ENCODE data around the gene UBTD2.

UBTD2 gene

GRCh38 chr5:172166030-172166826 is 117.3 kb downstream of the UBTD2 start:
- Mint-ChIP-seq H3K27ac (peak overlapping the region in 2 of 3 experiments; percentile 71 to 83), H3K36me3 (ENCODE audit: low read depth) (no peaks in the 10 kb centered on the region), H3K27me3 (ENCODE audit: low read depth) (peaks cover 6% of the 10 kb centered on the region), H3K4me3 (peak overlapping the region in 1 of 3 experiments; percentile 7), H3K4me1 (peaks cover 47% of the 10 kb centered on the region), H3K9me3 (no peaks in the 10 kb centered on the region)
- TF ChIP-seq, protein P1, sequence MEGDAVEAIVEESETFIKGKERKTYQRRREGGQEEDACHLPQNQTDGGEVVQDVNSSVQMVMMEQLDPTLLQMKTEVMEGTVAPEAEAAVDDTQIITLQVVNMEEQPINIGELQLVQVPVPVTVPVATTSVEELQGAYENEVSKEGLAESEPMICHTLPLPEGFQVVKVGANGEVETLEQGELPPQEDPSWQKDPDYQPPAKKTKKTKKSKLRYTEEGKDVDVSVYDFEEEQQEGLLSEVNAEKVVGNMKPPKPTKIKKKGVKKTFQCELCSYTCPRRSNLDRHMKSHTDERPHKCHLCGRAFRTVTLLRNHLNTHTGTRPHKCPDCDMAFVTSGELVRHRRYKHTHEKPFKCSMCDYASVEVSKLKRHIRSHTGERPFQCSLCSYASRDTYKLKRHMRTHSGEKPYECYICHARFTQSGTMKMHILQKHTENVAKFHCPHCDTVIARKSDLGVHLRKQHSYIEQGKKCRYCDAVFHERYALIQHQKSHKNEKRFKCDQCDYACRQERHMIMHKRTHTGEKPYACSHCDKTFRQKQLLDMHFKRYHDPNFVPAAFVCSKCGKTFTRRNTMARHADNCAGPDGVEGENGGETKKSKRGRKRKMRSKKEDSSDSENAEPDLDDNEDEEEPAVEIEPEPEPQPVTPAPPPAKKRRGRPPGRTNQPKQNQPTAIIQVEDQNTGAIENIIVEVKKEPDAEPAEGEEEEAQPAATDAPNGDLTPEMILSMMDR (IDR thresholded peaks at IDR 0.05; ENCODE audit: unreplicated experiment in 3 of 3): no peak

DNA sequence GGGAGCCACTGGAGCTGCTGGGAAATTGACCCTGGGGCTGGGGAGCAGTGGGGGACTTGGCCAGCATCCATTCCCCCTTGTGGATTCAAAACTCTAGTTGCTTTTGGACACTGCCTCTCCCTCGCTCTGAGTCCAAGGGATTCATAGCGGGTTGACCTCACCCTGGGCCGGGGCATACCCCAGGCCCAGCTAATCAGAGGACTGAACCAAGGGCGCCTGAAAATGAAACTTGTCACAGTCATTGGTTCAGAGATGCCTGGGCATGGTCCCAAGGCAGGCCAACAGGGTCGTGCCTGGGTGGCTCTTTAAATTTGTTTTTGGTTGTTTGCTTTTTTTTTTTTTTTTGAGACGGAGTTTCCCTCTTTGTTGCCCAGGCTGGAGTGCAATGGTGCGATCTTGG is 118.1 kb downstream of the UBTD2 start:
- no peak overlapping the region for H3K4me3 Mint-ChIP-seq
- no peaks in the 10 kb centered on the region for H3K9me3 Mint-ChIP-seq
- H3K36me3 Mint-ChIP-seq (ENCODE audit: low read depth): no peaks in the 10 kb centered on the region
- TF ChIP-seq, protein P1 (IDR thresholded peaks at IDR 0.05; ENCODE audit: unreplicated experiment in 3 of 3): no peak
- peaks cover 47% of the 10 kb centered on the region for H3K4me1 Mint-ChIP-seq
- H3K27ac Mint-ChIP-seq: peak overlapping the region in 1 of 3 experiments; percentile 81
- H3K27me3 Mint-ChIP-seq (ENCODE audit: low read depth): peaks cover 6% of the 10 kb centered on the region

DNA sequence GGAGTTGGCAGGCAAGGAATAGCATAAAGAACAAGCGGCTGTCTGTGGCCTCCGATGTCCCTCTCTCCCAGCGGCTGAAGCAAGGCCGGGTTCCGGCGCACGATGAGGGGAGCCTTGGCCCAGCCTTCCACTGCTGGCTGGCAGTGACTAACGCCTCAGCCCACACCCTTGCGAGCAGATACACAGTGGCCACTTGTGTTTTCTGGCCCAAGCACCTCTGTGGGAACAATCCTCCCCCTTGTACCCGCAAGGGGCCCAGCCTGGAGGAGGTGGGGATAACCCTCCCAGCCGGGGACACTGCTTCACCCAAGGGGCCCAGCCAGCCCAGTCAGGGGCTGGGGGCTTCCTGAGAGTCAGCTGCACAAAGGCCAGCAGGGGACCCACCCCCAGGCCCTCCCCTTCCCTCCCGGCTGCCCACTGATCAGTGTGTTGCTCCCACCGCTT is 118.8 kb downstream of the UBTD2 start:
- H3K27me3 Mint-ChIP-seq (ENCODE audit: low read depth): peaks cover 6% of the 10 kb centered on the region
- TF ChIP-seq, protein P1 (IDR thresholded peaks at IDR 0.05; ENCODE audit: unreplicated experiment in 3 of 3): no peak
- H3K4me1 Mint-ChIP-seq: peaks cover 47% of the 10 kb centered on the region
- peak overlapping the region in 2 of 3 experiments; percentile 52 to 81 for H3K27ac Mint-ChIP-seq
- H3K4me3 Mint-ChIP-seq: no peak overlapping the region
- no peaks in the 10 kb centered on the region for H3K36me3 Mint-ChIP-seq (ENCODE audit: low read depth)
- H3K9me3 Mint-ChIP-seq: no peaks in the 10 kb centered on the region

- Mint-ChIP-seq H3K27me3 (ENCODE audit: low read depth) (no peaks in the 10 kb centered on the region), H3K9me3 (no peaks in the 10 kb centered on the region), H3K4me3 (no peak overlapping the region), H3K36me3 (ENCODE audit: low read depth) (no peaks in the 10 kb centered on the region), H3K4me1 (peaks cover 47% of the 10 kb centered on the region), H3K27ac (peak overlapping the region in 1 of 3 experiments; percentile 4)
- TF ChIP-seq, protein P1 (IDR thresholded peaks at IDR 0.05; ENCODE audit: unreplicated experiment in 3 of 3): no peak
Measured at GRCh38 chr5:172163346-172163745, 120.2 kb downstream of the UBTD2 start.

DNA sequence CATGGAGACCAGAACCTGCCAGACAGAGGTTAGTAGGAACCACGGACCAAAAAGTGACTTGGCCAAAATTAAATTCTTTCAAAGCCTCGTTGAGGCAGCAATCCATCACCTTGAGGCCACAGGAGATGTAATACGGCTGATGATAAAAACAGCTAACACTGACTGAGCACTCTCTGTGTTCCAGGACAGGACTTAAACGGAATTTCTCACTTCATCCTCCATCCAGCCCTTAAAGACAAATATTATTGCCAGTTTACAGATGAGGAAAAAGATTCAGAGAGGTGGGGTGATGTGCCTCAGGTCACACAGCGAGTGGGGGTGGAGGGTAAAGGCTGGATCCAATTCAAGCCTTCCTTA is 120.6 kb downstream of the UBTD2 start:
- TF ChIP-seq, protein P1 (IDR thresholded peaks at IDR 0.05; ENCODE audit: unreplicated experiment in 3 of 3): no peak
- no peak overlapping the region for H3K4me3 Mint-ChIP-seq
- H3K4me1 Mint-ChIP-seq: peaks cover 43% of the 10 kb centered on the region
- no peaks in the 10 kb centered on the region for H3K9me3 Mint-ChIP-seq
- no peaks in the 10 kb centered on the region for H3K27me3 Mint-ChIP-seq (ENCODE audit: low read depth)
- H3K36me3 Mint-ChIP-seq (ENCODE audit: low read depth): peaks cover 2% of the 10 kb centered on the region
- peak overlapping the region in 1 of 3 experiments; percentile 4 for H3K27ac Mint-ChIP-seq

Data from nephron (organoid).